Measurements from ENCODE around the gene RPL15. TPM values are rescaled to one million over a fixed set of nuclear protein-coding genes. Genes with fewer than 3 reads are reported as not detected.

The RPL15 gene
- total RNA-seq, 4 donors from 2014 or later: 2,085 to 2,928 (median 2,309) TPM

DNA sequence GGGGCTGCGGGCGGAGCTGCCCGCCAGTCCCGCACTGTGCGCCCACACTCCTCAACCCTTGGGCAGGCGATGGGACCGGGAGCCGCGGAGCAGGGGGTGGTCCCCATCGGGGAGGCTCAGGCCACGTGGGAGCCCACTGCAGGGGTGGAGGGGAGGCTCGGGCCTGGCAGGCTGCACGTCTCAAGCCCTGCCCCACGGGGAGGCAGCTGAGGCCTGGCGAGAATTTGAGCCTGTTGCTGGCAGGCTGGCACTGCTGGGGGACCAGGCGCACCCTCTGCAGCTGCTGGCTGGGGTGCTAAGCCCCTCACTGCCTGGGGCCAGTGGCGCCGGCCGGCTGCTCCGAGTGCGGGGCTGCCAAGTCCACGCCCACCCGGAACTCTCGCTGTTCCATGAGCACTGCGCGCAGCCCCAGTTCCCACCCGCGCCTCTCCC is 34.4 kb upstream of the RPL15 start:
- H3K27ac ChIP-seq: no peak overlapping the region
- no peak overlapping the region for H3K4me3 ChIP-seq
- H3K4me1 ChIP-seq: peaks cover 3 to 26% (median 5%) of the 10 kb centered on the region in 3 donors
- WGBS, 2 donors (ENCODE audit: low coverage in 1 of 2): no CpG with 5 or more reads among the region's 28 CpGs
- TF ChIP-seq POLR2AphosphoS5 (IDR thresholded peaks at IDR 0.05) (no peak), CTCF (IDR thresholded peaks at IDR 0.05) (no peak), POLR2A (IDR thresholded peaks at IDR 0.05) (no peak), EP300 (IDR thresholded peaks at IDR 0.05) (no peak)
- no peaks in the 10 kb centered on the region for H3K9me3 ChIP-seq
- peaks cover 0 to 13% of the 10 kb centered on the region in 2 donors for H3K36me3 ChIP-seq
- no peak for ATAC-seq
- H3K27me3 ChIP-seq: no peaks in the 10 kb centered on the region

- peaks cover 0 to 13% of the 10 kb centered on the region in 2 donors for H3K36me3 ChIP-seq
- no peaks in the 10 kb centered on the region for H3K27me3 ChIP-seq
- H3K27ac ChIP-seq: no peak overlapping the region
- H3K9me3 ChIP-seq: no peaks in the 10 kb centered on the region
- 95 to 100% methylated on average over 2 of the region's 2 CpGs for WGBS, 2 donors (ENCODE audit: low coverage in 1 of 2)
- no peak for ATAC-seq
- H3K4me3 ChIP-seq: no peak overlapping the region
- TF ChIP-seq POLR2AphosphoS5 (IDR thresholded peaks at IDR 0.05) (no peak), CTCF (IDR thresholded peaks at IDR 0.05) (peak in 1 of 4 experiments; percentile 16)
- peaks cover 0 to 30% (median 5%) of the 10 kb centered on the region in 3 donors for H3K4me1 ChIP-seq
Measured at GRCh38 chr3:23884481-23884880, 32.5 kb upstream of the RPL15 start.

DNA sequence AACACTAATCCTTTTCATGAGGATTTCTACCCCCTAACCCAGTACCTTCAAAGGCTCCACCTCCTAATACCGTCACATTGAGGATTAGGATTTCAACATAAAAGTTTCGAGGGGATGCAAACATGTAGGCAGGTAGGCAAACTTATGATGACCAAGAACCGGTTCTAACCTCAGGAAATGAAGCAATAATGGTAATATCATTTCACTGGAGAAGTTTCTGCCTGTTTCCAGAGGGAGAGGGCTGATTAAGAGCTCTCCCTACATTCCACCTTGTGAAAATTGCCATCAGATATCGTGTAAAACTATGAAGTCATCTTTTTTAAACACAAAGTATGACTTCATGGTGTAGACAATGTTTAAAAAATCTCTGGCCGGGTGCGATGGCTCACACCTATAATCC is 31.7 kb upstream of the RPL15 start:
- H3K36me3 ChIP-seq: peaks cover 0 to 17% of the 10 kb centered on the region in 2 donors
- H3K9me3 ChIP-seq: no peaks in the 10 kb centered on the region
- no peak for ATAC-seq
- WGBS, 2 donors (ENCODE audit: low coverage in 1 of 2): 77 to 83% methylated on average over 5 to 6 of the region's 6 CpGs
- no peak for TF ChIP-seq EP300 (IDR thresholded peaks at IDR 0.05)
- TF ChIP-seq POLR2AphosphoS5 (IDR thresholded peaks at IDR 0.05): no peak
- no peak for TF ChIP-seq CTCF (IDR thresholded peaks at IDR 0.05)
- TF ChIP-seq POLR2A (IDR thresholded peaks at IDR 0.05): no peak
- no peak overlapping the region for H3K27ac ChIP-seq
- no peak overlapping the region for H3K4me3 ChIP-seq
- no peaks in the 10 kb centered on the region for H3K27me3 ChIP-seq
- peaks cover 0 to 30% (median 5%) of the 10 kb centered on the region in 3 donors for H3K4me1 ChIP-seq

GRCh38 chr3:23886311-23886710 is 30.6 kb upstream of the RPL15 start:
- peaks cover 0 to 28% of the 10 kb centered on the region in 2 donors for H3K36me3 ChIP-seq
- peaks cover 0 to 22% (median 0%) of the 10 kb centered on the region in 3 donors for H3K4me1 ChIP-seq
- no peak for ATAC-seq
- no peak overlapping the region for H3K27ac ChIP-seq
- WGBS, 2 donors (ENCODE audit: low coverage in 1 of 2): 80 to 94% methylated on average over 3 of the region's 3 CpGs
- no peak overlapping the region for H3K4me3 ChIP-seq
- H3K9me3 ChIP-seq: no peaks in the 10 kb centered on the region
- TF ChIP-seq POLR2AphosphoS5 (IDR thresholded peaks at IDR 0.05) (no peak), CTCF (IDR thresholded peaks at IDR 0.05) (no peak), POLR2A (IDR thresholded peaks at IDR 0.05) (no peak), EP300 (IDR thresholded peaks at IDR 0.05) (no peak)
- no peaks in the 10 kb centered on the region for H3K27me3 ChIP-seq

DNA sequence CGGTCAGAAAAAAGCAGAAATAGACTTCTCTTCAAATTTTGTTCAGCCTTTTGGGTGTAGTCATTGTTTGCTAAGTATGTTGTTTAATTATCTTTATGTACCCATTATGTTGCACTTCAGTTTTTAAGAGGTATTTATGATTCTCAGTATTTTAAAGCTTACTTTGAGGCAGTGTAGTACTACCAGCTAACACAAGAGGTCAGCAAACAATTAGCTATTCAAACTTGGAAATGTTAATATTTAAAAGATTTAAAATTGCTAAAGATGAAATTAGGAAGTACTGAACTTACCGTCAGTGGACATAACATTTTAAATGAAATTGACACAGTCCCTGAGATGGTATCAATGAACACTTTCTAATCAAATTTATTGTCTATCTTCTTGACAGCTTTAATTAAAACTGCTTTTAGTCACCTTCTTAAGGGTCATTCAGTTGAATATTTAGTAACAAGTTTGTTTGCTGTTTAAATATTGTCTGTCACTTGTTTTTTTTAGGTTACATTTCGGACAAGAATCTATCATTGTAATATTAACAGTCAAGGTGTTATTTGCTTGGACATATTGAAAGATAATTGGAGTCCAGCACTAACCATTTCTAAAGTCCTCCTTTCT is 28.2 kb upstream of the RPL15 start:
- TF ChIP-seq CTCF (IDR thresholded peaks at IDR 0.05): peak; percentile 80 to 94 (median 82)
- TF ChIP-seq POLR2AphosphoS5 (IDR thresholded peaks at IDR 0.05): no peak
- Histone ChIP-seq H3K4me3 (no peak overlapping the region), H3K4me1 (peaks cover 0 to 22% (median 0%) of the 10 kb centered on the region in 3 donors), H3K36me3 (peaks cover 0 to 23% of the 10 kb centered on the region in 2 donors), H3K27ac (no peak overlapping the region), H3K9me3 (no peaks in the 10 kb centered on the region), H3K27me3 (no peaks in the 10 kb centered on the region)
- 29 to 47% methylated on average over 3 of the region's 3 CpGs for WGBS, 2 donors (ENCODE audit: low coverage in 1 of 2)
- no peak for ATAC-seq
